Mesenteric fat pad (tissue), 1 donor: ENCODE results near the gene AKTIP. TPM values are rescaled to one million over a fixed set of nuclear protein-coding genes. Genes with fewer than 3 reads are reported as not detected.

Source experiments
- DNase-seq: peaks from one replicate; pipeline ENCODE4 v3.0.0-alpha.2; 2020; ENCODE audit warnings: low spot score
- total RNA-seq: library from RNA; stranded (reverse); fragmentation: NEBNext Ultra II Directional; extraction: Animal tissue kit (Norgen Biotek cat#: 25700); gene quantifications from one replicate; pipeline ENCODE4 v1.2.1, GENCODE V29; 2021
- donor health status: DM: yes; HTN: yes; CAD: no.

The AKTIP gene
- total RNA-seq, 1 donor from 2014 or later = 50.4 TPM

GRCh38 chr16:53482123-53482522 is 20.9 kb downstream of the AKTIP start:
- DNase-seq = no peak

DNA sequence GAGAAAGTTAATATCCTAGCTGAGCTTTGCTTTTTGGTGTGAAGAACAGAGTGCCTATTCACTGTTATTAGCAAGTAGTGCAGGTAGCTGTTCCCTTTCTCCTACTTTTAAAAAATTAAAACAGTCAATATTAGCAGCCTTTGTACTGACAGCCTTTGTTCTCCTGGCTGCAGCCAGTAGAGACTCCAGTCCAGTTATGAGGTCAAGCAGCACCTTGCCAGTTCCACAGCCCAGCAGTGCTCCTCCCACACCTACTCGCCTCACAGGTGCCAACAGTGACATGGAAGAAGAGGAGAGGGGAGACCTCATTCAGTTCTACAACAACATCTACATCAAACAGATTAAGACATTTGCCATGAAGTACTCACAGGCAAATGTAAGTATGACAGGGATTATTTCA is 22.6 kb downstream of the AKTIP start:
- no peak for DNase-seq

DNA sequence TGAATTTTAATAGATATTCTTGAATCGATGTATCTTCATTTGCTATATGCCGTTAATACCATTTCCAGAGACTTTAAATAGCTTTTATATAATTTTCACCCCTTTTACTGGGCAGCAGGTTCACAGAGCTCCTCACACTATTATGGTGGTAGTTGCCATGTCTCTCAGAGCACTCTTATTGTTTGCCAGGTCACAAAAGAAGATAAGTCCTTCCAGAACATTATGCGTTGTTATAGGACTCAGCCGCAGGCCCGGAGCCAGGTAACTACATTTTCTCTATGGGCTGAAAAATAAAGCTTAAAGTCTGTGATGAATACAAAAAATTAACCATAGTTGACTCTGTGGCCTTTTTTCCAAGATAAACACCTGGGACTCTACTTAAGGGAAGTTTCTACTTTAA is 24.0 kb downstream of the AKTIP start:
- no peak for DNase-seq

- DNase-seq = no peak
Observed at GRCh38 chr16:53476867-53477266, 26.1 kb downstream of the AKTIP start.

DNA sequence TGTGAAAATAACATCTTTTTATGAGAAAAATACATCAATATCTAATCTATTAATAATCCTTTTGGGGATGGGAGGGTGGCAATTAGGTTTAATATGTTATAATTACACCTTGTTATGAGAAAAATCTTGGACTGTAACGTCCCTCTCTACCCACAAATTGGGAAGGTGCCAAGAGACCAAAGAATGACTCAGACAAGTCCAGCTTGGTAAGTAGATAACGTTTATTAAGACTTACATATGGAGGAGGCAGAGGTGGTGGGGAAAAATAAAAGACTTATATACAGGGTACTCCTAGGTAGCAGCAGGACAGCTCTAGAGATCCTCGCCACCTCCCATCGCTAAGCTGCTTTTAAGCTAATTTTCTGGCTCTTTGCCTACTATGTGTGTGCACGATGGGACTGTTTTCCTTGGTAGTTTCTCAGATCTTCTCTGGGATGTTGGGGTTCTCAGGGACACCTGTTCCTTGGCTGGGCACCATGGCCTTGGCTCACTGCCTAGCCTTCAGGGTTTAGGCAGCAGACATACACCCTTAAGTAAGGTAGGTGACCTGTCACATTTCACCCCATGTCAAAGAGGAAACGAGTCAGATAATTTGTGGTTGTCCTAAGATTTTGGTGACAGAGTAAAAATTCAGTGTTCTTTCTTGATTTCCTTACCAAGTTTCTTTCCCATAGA is 37.3 kb downstream of the AKTIP start:
- no peak for DNase-seq

- no peak for DNase-seq
Observed at GRCh38 chr16:53458635-53459034, 44.4 kb downstream of the AKTIP start.

GRCh38 chr16:53457670-53458069 is 45.3 kb downstream of the AKTIP start:
- DNase-seq = no peak

- DNase-seq = no peak
Observed at GRCh38 chr16:53456625-53457024, 46.4 kb downstream of the AKTIP start.

DNA sequence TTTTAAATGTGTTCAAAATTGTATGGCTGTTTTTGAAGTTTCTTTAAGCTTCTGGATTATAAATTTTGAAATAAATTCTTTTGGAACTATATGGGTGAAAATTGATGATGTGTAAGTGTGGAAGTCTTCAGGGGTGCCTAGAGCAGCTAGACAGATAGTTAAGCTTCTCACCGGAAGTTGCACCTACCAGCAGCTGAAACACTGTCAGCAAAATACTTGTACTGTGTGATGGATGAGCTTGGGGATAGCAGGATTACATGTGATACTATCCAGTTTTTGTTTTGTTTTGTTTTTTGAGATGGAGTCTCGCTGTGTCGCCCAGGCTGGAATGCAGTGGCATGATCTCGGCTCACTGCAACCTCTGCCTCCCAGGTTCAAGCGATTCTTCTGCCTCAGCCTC is 49.1 kb downstream of the AKTIP start:
- DNase-seq = no peak

DNA sequence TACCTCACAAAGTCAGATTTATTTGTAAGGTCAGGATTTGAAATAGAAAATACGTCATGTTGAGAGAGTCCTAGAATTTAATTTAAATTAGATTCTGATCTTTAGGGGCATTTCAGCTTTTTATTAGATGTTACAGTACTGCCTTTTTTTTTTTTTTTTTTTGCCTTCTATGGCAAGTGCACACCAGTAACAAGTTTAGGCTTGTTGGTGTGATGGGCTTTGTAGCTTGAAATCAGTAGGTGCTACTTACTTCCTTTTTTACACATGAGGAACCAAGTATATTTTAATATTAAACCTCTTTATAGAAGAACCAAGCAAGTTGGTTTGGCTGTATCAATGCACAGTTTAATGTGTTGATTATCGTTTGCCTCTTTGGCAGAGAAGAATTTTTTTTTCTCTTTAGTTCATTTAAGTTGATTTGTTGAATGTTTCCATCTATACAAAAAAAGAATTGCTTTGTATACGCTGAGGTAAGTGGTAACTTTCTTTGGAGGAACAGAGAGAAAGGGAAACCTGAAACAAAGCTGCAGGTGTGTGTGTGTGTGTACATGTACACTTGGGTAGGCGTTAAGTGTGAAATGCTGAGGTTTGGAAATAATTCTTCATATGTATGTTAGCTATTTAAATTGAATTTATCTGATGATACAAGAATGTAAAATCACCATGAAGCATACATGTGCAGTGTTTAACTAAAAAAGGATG is 53.0 kb downstream of the AKTIP start:
- no peak for DNase-seq

- no peak for DNase-seq
Observed at GRCh38 chr16:53446090-53446489, 56.9 kb downstream of the AKTIP start.

DNA sequence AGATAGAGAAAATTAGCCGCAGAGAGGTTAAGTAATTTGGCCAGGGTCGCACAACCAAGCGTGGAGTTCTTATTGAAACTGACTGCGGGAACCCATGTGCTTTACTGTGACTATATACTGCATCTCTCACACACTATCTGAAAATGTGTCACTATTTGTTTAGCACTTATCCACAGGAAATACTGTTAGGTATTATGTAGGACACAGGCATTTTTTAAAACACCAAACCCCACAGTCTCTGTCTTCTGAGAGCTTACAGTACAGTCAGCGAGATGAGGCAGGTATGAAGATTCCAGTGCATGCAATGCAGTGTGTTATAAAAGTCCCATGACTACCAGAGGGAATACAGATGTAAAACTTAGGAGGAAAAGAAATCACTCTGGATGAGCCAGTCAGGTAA is 57.5 kb downstream of the AKTIP start:
- DNase-seq = no peak

Other genes starting within 250 kb of the AKTIP start
- gene RBL2, start 68.7 kb downstream of the AKTIP start, total RNA-seq = 60.0 TPM
- gene RPGRIP1L, start 200.7 kb upstream of the AKTIP start, total RNA-seq = 5.5 TPM
- 91.0 TPM for gene FTO, start 200.9 kb upstream of the AKTIP start, total RNA-seq